ENCODE results near the gene TMEM145.

TMEM145 gene

DNA sequence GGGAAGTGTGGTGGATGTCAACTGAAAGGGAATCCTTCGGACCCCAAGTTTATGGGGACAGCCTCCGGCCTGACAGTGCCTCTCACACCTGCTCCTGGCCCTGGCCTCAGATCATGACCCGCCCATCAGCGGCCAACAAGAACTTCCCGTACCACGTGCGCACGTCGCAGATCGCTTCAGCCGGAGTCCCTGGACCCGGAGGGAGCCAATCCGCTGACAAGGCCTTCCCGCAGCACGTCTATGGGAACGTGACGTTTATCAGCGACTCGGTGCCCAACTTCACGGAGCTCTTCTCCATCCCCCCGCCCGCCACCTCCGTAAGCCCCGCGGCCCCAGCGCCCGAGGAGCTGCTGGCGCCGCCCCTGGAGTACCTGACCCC, 10.4 kb downstream of the TMEM145 start:
- H3K4me3 ChIP-seq (ENCODE audit: low read length): no peak overlapping the region
- H3F3A ChIP-seq (ENCODE audit: insufficient read depth, low read length): no peaks in the 10 kb centered on the region
- H3K79me2 ChIP-seq (ENCODE audit: low read length): peaks cover 20% of the 10 kb centered on the region
- H3K9me3 ChIP-seq (replicated peaks; ENCODE audit: insufficient read depth, low read length): no peaks in the 10 kb centered on the region
- no peak for TF ChIP-seq CTCF (IDR thresholded peaks at IDR 0.05; ENCODE audit: low read length)
- TF ChIP-seq EZH2phosphoT487 (IDR thresholded peaks at IDR 0.05; ENCODE audit: low read length): no peak
- no peak for TF ChIP-seq EZH2 (optimal IDR thresholded peaks at IDR 0.05; ENCODE audit: low read depth, low read length)
- no peak overlapping the region for H3K4me2 ChIP-seq (ENCODE audit: low read depth, low read length)
- no peaks in the 10 kb centered on the region for H3K36me3 ChIP-seq (replicated peaks; ENCODE audit: insufficient read depth, low read length)
- no peaks in the 10 kb centered on the region for H4K20me1 ChIP-seq (ENCODE audit: insufficient read depth, low read length)
- H3K9ac ChIP-seq (ENCODE audit: low read length): no peak overlapping the region
- H2AFZ ChIP-seq (ENCODE audit: low read length): no peak overlapping the region
- DNase-seq: no peak
- H3K9me2 ChIP-seq (replicated peaks; ENCODE audit: insufficient read depth, low read length): no peaks in the 10 kb centered on the region
- no peak overlapping the region for H3K27ac ChIP-seq (ENCODE audit: low read length)
- peaks cover 46% of the 10 kb centered on the region for H3K27me3 ChIP-seq (replicated peaks; ENCODE audit: insufficient read depth, low read length)
- H3K4me1 ChIP-seq (ENCODE audit: low read length): no peaks in the 10 kb centered on the region

GRCh38 chr19:42323852-42324654, 10.9 kb downstream of the TMEM145 start:
- no peaks in the 10 kb centered on the region for H4K20me1 ChIP-seq (ENCODE audit: insufficient read depth, low read length)
- H3F3A ChIP-seq (ENCODE audit: insufficient read depth, low read length): no peaks in the 10 kb centered on the region
- no peaks in the 10 kb centered on the region for H3K9me2 ChIP-seq (replicated peaks; ENCODE audit: insufficient read depth, low read length)
- no peaks in the 10 kb centered on the region for H3K9me3 ChIP-seq (replicated peaks; ENCODE audit: insufficient read depth, low read length)
- 0 out of 2 replicates have a peak overlapping the region, but pooled peaks have one; percentile 11 for H2AFZ ChIP-seq (ENCODE audit: low read length)
- no peaks in the 10 kb centered on the region for H3K4me1 ChIP-seq (ENCODE audit: low read length)
- peak overlapping the region; percentile 45; the same call in 1 of the 2 replicates for H3K4me3 ChIP-seq (ENCODE audit: low read length)
- TF ChIP-seq EZH2 (optimal IDR thresholded peaks at IDR 0.05; ENCODE audit: low read depth, low read length) (peak; percentile 94), CTCF (IDR thresholded peaks at IDR 0.05; ENCODE audit: low read length) (no peak)
- peaks cover 20% of the 10 kb centered on the region for H3K79me2 ChIP-seq (ENCODE audit: low read length)
- no peaks in the 10 kb centered on the region for H3K36me3 ChIP-seq (replicated peaks; ENCODE audit: insufficient read depth, low read length)
- peak overlapping the region; percentile 75; the same call in 1 of the 2 replicates for H3K4me2 ChIP-seq (ENCODE audit: low read depth, low read length)
- H3K9ac ChIP-seq (ENCODE audit: low read length): no peak overlapping the region
- H3K27ac ChIP-seq (ENCODE audit: low read length): no peak overlapping the region
- H3K27me3 ChIP-seq (replicated peaks; ENCODE audit: insufficient read depth, low read length): peaks cover 44% of the 10 kb centered on the region
- no peak for DNase-seq

- peaks cover 40% of the 10 kb centered on the region for H3K27me3 ChIP-seq (replicated peaks; ENCODE audit: insufficient read depth, low read length)
Observed at GRCh38 chr19:42324655-42325307, 11.7 kb downstream of the TMEM145 start.

More at GRCh38 chr19:42324655-42325307, 11.7 kb downstream of the TMEM145 start:
- DNase-seq: no peak
- Histone ChIP-seq H4K20me1 (ENCODE audit: insufficient read depth, low read length) (no peaks in the 10 kb centered on the region), H3K4me3 (ENCODE audit: low read length) (peak overlapping the region; percentile 45), H3F3A (ENCODE audit: insufficient read depth, low read length) (no peaks in the 10 kb centered on the region), H3K79me2 (ENCODE audit: low read length) (peaks cover 20% of the 10 kb centered on the region), H3K4me1 (ENCODE audit: low read length) (no peaks in the 10 kb centered on the region), H3K9me2 (replicated peaks; ENCODE audit: insufficient read depth, low read length) (no peaks in the 10 kb centered on the region), H3K9ac (ENCODE audit: low read length) (no peak overlapping the region; the same call in 1 of the 2 replicates), H3K4me2 (ENCODE audit: low read depth, low read length) (peak overlapping the region; percentile 75), H3K36me3 (replicated peaks; ENCODE audit: insufficient read depth, low read length) (no peaks in the 10 kb centered on the region), H2AFZ (ENCODE audit: low read length) (peak overlapping the region; percentile 79), H3K27ac (ENCODE audit: low read length) (no peak overlapping the region), H3K9me3 (replicated peaks; ENCODE audit: insufficient read depth, low read length) (no peaks in the 10 kb centered on the region)
- TF ChIP-seq CTCF (IDR thresholded peaks at IDR 0.05; ENCODE audit: low read length): no peak; the same call in 1 of the 2 replicates
- TF ChIP-seq EZH2phosphoT487 (IDR thresholded peaks at IDR 0.05; ENCODE audit: low read length): no peak
- TF ChIP-seq EZH2 (optimal IDR thresholded peaks at IDR 0.05; ENCODE audit: low read depth, low read length): no peak

All from MM.1S (cell line).